ENCODE measurements around the gene ZCWPW1.
"Not testable (repeated sequence)": the region's sequence is repeated elsewhere in the genome, so short reads cannot be mapped to it uniquely, and the experiment has no call there.

ZCWPW1 gene

GRCh38 chr7:100441641-100442535 lies 13.4 kb upstream of the ZCWPW1 start:
- TF ChIP-seq CTCF (IDR thresholded peaks at IDR 0.05; ENCODE audit: borderline replicate concordance, insufficient read depth, low read depth, low read length), result no peak

GRCh38 chr7:100439244-100439643 lies 10.7 kb upstream of the ZCWPW1 start:
- H3K4me3 ChIP-seq (ENCODE audit: low read depth, low read length), result not testable (repeated sequence)

More at GRCh38 chr7:100441641-100442535, 13.4 kb upstream of the ZCWPW1 start:
- H3K4me3 ChIP-seq (ENCODE audit: low read depth, low read length), result no peak overlapping the region

- not testable (repeated sequence) for H3K4me3 ChIP-seq (ENCODE audit: low read depth, low read length)
These were observed 10.2 kb upstream of the ZCWPW1 start for GRCh38 chr7:100438731-100439130.

- no peak overlapping the region for H3K4me3 ChIP-seq (ENCODE audit: low read depth, low read length)
- no peak for TF ChIP-seq CTCF (IDR thresholded peaks at IDR 0.05; ENCODE audit: borderline replicate concordance, insufficient read depth, low read depth, low read length)
These were observed 9.7 kb upstream of the ZCWPW1 start for GRCh38 chr7:100438172-100438571.

- H3K4me3 ChIP-seq (ENCODE audit: low read depth, low read length), result no peak overlapping the region
- no peak for TF ChIP-seq CTCF (IDR thresholded peaks at IDR 0.05; ENCODE audit: borderline replicate concordance, insufficient read depth, low read depth, low read length)
These were observed 8.9 kb upstream of the ZCWPW1 start for GRCh38 chr7:100437150-100438100.

GRCh38 chr7:100435401-100436304 lies 7.2 kb upstream of the ZCWPW1 start:
- TF ChIP-seq CTCF (IDR thresholded peaks at IDR 0.05; ENCODE audit: borderline replicate concordance, insufficient read depth, low read depth, low read length), result no peak
- H3K4me3 ChIP-seq (ENCODE audit: low read depth, low read length), result peak overlapping the region; percentile 91

GRCh38 chr7:100434297-100435144 lies 6.0 kb upstream of the ZCWPW1 start:
- H3K4me3 ChIP-seq (ENCODE audit: low read depth, low read length), result peak overlapping the region; percentile 91
- TF ChIP-seq CTCF (IDR thresholded peaks at IDR 0.05; ENCODE audit: borderline replicate concordance, insufficient read depth, low read depth, low read length), result no peak

Data from GM12875 (cell line).